ENCODE results near the gene PTPRN2.

The PTPRN2 gene

GRCh38 chr7:158592541-158592940 is 4.9 kb upstream of the PTPRN2 start:
- in situ Hi-C loops (cut with MboI; ENCODE audit: low sequenced_read_pairs, unreplicated experiment) = no loop called here
- DNase-seq (ENCODE audit: low spot score) = no peak
- TF ChIP-seq CTCF (IDR thresholded peaks at IDR 0.05; ENCODE audit: borderline replicate concordance, control extremely low read depth, extremely low read depth, insufficient read depth, missing control alignments) = no peak

- in situ Hi-C loops (cut with MboI; ENCODE audit: low sequenced_read_pairs, unreplicated experiment) = no loop called here
- TF ChIP-seq CTCF (IDR thresholded peaks at IDR 0.05; ENCODE audit: borderline replicate concordance, control extremely low read depth, extremely low read depth, insufficient read depth, missing control alignments) = no peak
- no peak for DNase-seq (ENCODE audit: low spot score)
These were observed 4.3 kb upstream of the PTPRN2 start for GRCh38 chr7:158591944-158592343.

- DNase-seq (ENCODE audit: low spot score) = no peak
- in situ Hi-C loops (cut with MboI; ENCODE audit: low sequenced_read_pairs, unreplicated experiment) = no loop called here
- no peak for TF ChIP-seq CTCF (IDR thresholded peaks at IDR 0.05; ENCODE audit: borderline replicate concordance, control extremely low read depth, extremely low read depth, insufficient read depth, missing control alignments)
These were observed 2.5 kb upstream of the PTPRN2 start for GRCh38 chr7:158590181-158590530.

GRCh38 chr7:158589653-158590052 is 2.0 kb upstream of the PTPRN2 start:
- in situ Hi-C loops (cut with MboI; ENCODE audit: low sequenced_read_pairs, unreplicated experiment) = no loop called here
- DNase-seq (ENCODE audit: low spot score) = no peak

GRCh38 chr7:158588878-158589442 is 1.3 kb upstream of the PTPRN2 start:
- no peak for DNase-seq (ENCODE audit: low spot score)
- in situ Hi-C loops (cut with MboI; ENCODE audit: low sequenced_read_pairs, unreplicated experiment) = no loop called here
- no peak for TF ChIP-seq CTCF (IDR thresholded peaks at IDR 0.05; ENCODE audit: borderline replicate concordance, control extremely low read depth, extremely low read depth, insufficient read depth, missing control alignments)

More at GRCh38 chr7:158589653-158590052, 2.0 kb upstream of the PTPRN2 start:
- no peak for TF ChIP-seq CTCF (IDR thresholded peaks at IDR 0.05; ENCODE audit: borderline replicate concordance, control extremely low read depth, extremely low read depth, insufficient read depth, missing control alignments)

GRCh38 chr7:158588085-158588877 is 658 bp upstream of the PTPRN2 start:
- no peak for DNase-seq (ENCODE audit: low spot score)
- no peak for TF ChIP-seq CTCF (IDR thresholded peaks at IDR 0.05; ENCODE audit: borderline replicate concordance, control extremely low read depth, extremely low read depth, insufficient read depth, missing control alignments)
- in situ Hi-C loops (cut with MboI; ENCODE audit: low sequenced_read_pairs, unreplicated experiment) = no loop called here
